MCF 10A (cell line): ENCODE data around the gene NECAB2. TPM values are rescaled to one million over a fixed set of nuclear protein-coding genes. Genes with fewer than 3 reads are reported as not detected.

Source experiments
- BruUV-seq: library from RNA; stranded (reverse); fragments of 400-500 nt; replicated peaks from 2 replicates; lab custom pipeline; 2021; lab: Mats Ljungman, UMichigan
- CTCF ChIA-PET: fragments of 300-600 bp; sonication (Branson Sonifier 250); formaldehyde crosslinking; extraction: SDS; loops from one replicate; lab custom pipeline; 2021; ENCODE audit warnings: antibody characterized with exemption, inconsistent platforms; lab: Yijun Ruan, JAX
- POLR2A ChIA-PET: fragments of 300-600, 350-650 bp; sonication (Branson Sonifier 250); formaldehyde crosslinking; extraction: SDS; loops from one replicate; lab custom pipeline; 2020; ENCODE audit warnings: antibody characterized with exemption, inconsistent platforms; lab: Yijun Ruan, JAX
- DNase-seq: peaks from one replicate; pipeline ENCODE4 v3.0.0-alpha.2; 2018; ENCODE audit not compliant: unreplicated experiment
- H3K27ac Mint-ChIP-seq: one replicate; pipeline ENCODE4 v1.8.0; 2022; ENCODE audit warnings: mild to moderate bottlenecking, low read depth, mixed read lengths; ENCODE audit not compliant: unreplicated experiment
- H3K27me3 Mint-ChIP-seq: one replicate; pipeline ENCODE4 v1.8.0; 2022; ENCODE audit warnings: mixed read lengths; ENCODE audit not compliant: insufficient read depth, unreplicated experiment
- H3K36me3 Mint-ChIP-seq: one replicate; pipeline ENCODE4 v1.8.0; 2022; ENCODE audit warnings: mild to moderate bottlenecking, moderate library complexity, mixed read lengths; ENCODE audit not compliant: insufficient read depth, unreplicated experiment
- H3K4me1 Mint-ChIP-seq: one replicate; pipeline ENCODE4 v1.8.0; 2022; ENCODE audit warnings: mixed read lengths; ENCODE audit not compliant: insufficient read depth, unreplicated experiment
- H3K4me3 Mint-ChIP-seq: one replicate; pipeline ENCODE4 v1.8.0; 2022; ENCODE audit warnings: mild to moderate bottlenecking, moderate library complexity, mixed read lengths; ENCODE audit not compliant: unreplicated experiment
- H3K9me3 Mint-ChIP-seq: one replicate; pipeline ENCODE4 v1.8.0; 2022; ENCODE audit warnings: mixed read lengths; ENCODE audit not compliant: unreplicated experiment
- CTCF ChIP-seq: fragments of 200-600 bp; IDR thresholded peaks from one replicate; pipeline ENCODE4 v1.8.0; 2022; ENCODE audit warnings: antibody characterized with exemption, mild to moderate bottlenecking; ENCODE audit not compliant: unreplicated experiment
- intact Hi-C: fragments of 100-400 bp; cut with micrococcal nuclease; formaldehyde crosslinking; loops from 2 replicates; pipeline ENCODE4 v1.14.1; 2022
- total RNA-seq: library from RNA; stranded (reverse); gene quantifications from 2 replicates; pipeline ENCODE4 v1.2.3, GENCODE V29; 2022

NECAB2 gene
- total RNA-seq, 1 experiment from 2014 or later, result 2.3 TPM

GRCh38 chr16:83973581-83974385 lies 5.7 kb downstream of the NECAB2 start:
- no TSS peak for BruUV-seq
- ChIA-PET POLR2A (no interaction called here), CTCF (interaction anchor here (0.5 to 1.5 kb wide), 4 partner anchors 10 to 409 kb away, joined by 3 to 6 read pairs (median 4); no protein-coding TSS in a partner anchor)
- H3K27ac Mint-ChIP-seq, result no peak overlapping the region
- peaks cover 9% of the 10 kb centered on the region for H3K9me3 Mint-ChIP-seq
- no peak for DNase-seq
- no peaks in the 10 kb centered on the region for H3K36me3 Mint-ChIP-seq
- H3K27me3 Mint-ChIP-seq, result peaks cover 14% of the 10 kb centered on the region
- no peak overlapping the region for H3K4me3 Mint-ChIP-seq
- TF ChIP-seq CTCF, result no peak
- intact Hi-C loops, result no loop called here
- H3K4me1 Mint-ChIP-seq, result no peaks in the 10 kb centered on the region

- no peak for DNase-seq
- Mint-ChIP-seq H3K4me3 (no peak overlapping the region), H3K27me3 (peaks cover 14% of the 10 kb centered on the region), H3K36me3 (no peaks in the 10 kb centered on the region), H3K27ac (no peak overlapping the region), H3K4me1 (no peaks in the 10 kb centered on the region), H3K9me3 (peaks cover 14% of the 10 kb centered on the region)
- intact Hi-C loops, result no loop called here
- CTCF ChIA-PET, result interaction anchor here (0.7 to 1.5 kb wide), 2 partner anchors 10 to 91 kb away, joined by 3 to 4 read pairs; no protein-coding TSS in a partner anchor
- POLR2A ChIA-PET, result no interaction called here
- no peak for TF ChIP-seq CTCF
- BruUV-seq, result no TSS peak
These were observed 6.4 kb downstream of the NECAB2 start for GRCh38 chr16:83974475-83974874.

DNA sequence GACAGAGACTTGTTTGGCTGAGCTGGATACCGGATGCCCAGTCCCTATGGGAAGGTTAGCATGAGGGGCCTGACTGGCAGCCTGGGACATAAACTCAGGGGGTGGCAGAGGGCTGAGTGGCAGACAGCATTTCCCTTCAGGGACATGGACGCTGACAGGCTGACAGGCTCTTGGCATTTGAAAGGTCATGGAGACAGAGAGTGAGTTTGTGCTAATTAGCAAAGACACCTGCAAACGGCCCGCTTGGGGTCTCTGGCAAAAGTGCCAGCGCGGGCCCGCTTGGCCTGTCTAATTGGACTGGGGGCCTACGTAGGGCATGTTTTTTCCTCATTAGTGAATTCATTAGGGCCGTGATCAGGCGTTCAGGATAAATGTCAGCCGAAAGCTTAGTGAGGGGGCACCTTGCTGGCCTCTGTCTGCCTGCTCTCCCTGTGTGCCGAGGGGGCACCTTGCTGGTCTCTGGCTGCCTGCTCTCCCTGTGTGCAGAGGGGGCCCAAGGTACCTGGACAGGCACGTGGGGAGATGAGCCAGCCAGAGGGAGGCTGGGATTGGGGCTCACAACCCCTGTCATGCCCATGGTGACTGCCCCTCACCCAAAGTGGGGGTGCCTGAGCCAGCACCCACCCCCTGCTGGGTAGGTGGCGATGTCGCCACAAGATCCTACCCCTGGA lies 7.7 kb downstream of the NECAB2 start:
- Mint-ChIP-seq H3K9me3 (peaks cover 14% of the 10 kb centered on the region), H3K27ac (no peak overlapping the region), H3K4me3 (no peak overlapping the region), H3K36me3 (no peaks in the 10 kb centered on the region), H3K27me3 (peaks cover 14% of the 10 kb centered on the region), H3K4me1 (no peaks in the 10 kb centered on the region)
- no peak for TF ChIP-seq CTCF
- POLR2A ChIA-PET, result no interaction called here
- no TSS peak for BruUV-seq
- CTCF ChIA-PET, result interaction anchor here (0.9 to 1.8 kb wide), 4 partner anchors 19 to 212 kb away, joined by 3 to 4 read pairs (median 4); partner anchors contain the start of gene SLC38A8
- DNase-seq, result no peak
- intact Hi-C loops, result no loop called here
